GM12865 (cell line): ENCODE measurements around the gene LY9.

Experiments
- DNase-seq: peaks from one replicate; pipeline ENCODE4 v3.0.0; 2010; ENCODE audit warnings: low read depth
- H3K4me3 ChIP-seq: 2 replicates; pipeline ENCODE4 v1.5.1; 2011; ENCODE audit warnings: mild to moderate bottlenecking, low read depth, low read length, control low read depth
- CTCF ChIP-seq: IDR thresholded peaks from 2 replicates; pipeline ENCODE4 v1.5.1; 2011; ENCODE audit warnings: low read length, control low read depth, low read depth, inconsistent platforms; ENCODE audit not compliant: insufficient read depth; ENCODE audit errors: missing control alignments

Gene LY9

GRCh38 chr1:160759740-160760139, 36.2 kb upstream of the LY9 start:
- no peak overlapping the region for H3K4me3 ChIP-seq
- DNase-seq, result no peak
- TF ChIP-seq CTCF, result no peak

- DNase-seq, result no peak
- no peak for TF ChIP-seq CTCF
- no peak overlapping the region for H3K4me3 ChIP-seq
Measured at GRCh38 chr1:160761046-160761445, 34.9 kb upstream of the LY9 start.

GRCh38 chr1:160761886-160762285, 34.1 kb upstream of the LY9 start:
- DNase-seq, result no peak
- H3K4me3 ChIP-seq, result no peak overlapping the region
- TF ChIP-seq CTCF, result no peak

GRCh38 chr1:160763993-160764392, 32.0 kb upstream of the LY9 start:
- no peak overlapping the region for H3K4me3 ChIP-seq
- TF ChIP-seq CTCF, result no peak
- no peak for DNase-seq

- peak overlapping the region; percentile 71 for H3K4me3 ChIP-seq
- TF ChIP-seq CTCF, result no peak
- DNase-seq, result peak; percentile 84
Measured at GRCh38 chr1:160767395-160768294, 28.3 kb upstream of the LY9 start.

- DNase-seq, result peak; percentile 93
- H3K4me3 ChIP-seq, result peak overlapping the region; percentile 71
- peak; percentile 97 for TF ChIP-seq CTCF
Measured at GRCh38 chr1:160768295-160768657, 27.7 kb upstream of the LY9 start.

- H3K4me3 ChIP-seq, result no peak overlapping the region
- TF ChIP-seq CTCF, result no peak
- DNase-seq, result no peak
Measured at GRCh38 chr1:160772331-160772730, 23.6 kb upstream of the LY9 start.
